ENCODE measurements around the gene ZYX.

GRCh38 chr7:143407287-143408251 is 26.4 kb downstream of the ZYX start:
- TF ChIP-seq, protein P1, sequence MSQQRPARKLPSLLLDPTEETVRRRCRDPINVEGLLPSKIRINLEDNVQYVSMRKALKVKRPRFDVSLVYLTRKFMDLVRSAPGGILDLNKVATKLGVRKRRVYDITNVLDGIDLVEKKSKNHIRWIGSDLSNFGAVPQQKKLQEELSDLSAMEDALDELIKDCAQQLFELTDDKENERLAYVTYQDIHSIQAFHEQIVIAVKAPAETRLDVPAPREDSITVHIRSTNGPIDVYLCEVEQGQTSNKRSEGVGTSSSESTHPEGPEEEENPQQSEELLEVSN (IDR thresholded peaks at IDR 0.05; ENCODE audit: borderline replicate concordance, low read depth), result no peak
- TF ChIP-seq, protein P2, sequence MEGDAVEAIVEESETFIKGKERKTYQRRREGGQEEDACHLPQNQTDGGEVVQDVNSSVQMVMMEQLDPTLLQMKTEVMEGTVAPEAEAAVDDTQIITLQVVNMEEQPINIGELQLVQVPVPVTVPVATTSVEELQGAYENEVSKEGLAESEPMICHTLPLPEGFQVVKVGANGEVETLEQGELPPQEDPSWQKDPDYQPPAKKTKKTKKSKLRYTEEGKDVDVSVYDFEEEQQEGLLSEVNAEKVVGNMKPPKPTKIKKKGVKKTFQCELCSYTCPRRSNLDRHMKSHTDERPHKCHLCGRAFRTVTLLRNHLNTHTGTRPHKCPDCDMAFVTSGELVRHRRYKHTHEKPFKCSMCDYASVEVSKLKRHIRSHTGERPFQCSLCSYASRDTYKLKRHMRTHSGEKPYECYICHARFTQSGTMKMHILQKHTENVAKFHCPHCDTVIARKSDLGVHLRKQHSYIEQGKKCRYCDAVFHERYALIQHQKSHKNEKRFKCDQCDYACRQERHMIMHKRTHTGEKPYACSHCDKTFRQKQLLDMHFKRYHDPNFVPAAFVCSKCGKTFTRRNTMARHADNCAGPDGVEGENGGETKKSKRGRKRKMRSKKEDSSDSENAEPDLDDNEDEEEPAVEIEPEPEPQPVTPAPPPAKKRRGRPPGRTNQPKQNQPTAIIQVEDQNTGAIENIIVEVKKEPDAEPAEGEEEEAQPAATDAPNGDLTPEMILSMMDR (IDR thresholded peaks at IDR 0.05), result no peak
- TF ChIP-seq CBX8 (IDR thresholded peaks at IDR 0.05), result no peak
- TF ChIP-seq, protein P3, sequence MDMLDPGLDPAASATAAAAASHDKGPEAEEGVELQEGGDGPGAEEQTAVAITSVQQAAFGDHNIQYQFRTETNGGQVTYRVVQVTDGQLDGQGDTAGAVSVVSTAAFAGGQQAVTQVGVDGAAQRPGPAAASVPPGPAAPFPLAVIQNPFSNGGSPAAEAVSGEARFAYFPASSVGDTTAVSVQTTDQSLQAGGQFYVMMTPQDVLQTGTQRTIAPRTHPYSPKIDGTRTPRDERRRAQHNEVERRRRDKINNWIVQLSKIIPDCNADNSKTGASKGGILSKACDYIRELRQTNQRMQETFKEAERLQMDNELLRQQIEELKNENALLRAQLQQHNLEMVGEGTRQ (IDR thresholded peaks at IDR 0.05), result no peak
